Measurements from ENCODE around the gene PYURF. TPM values are rescaled to one million over a fixed set of nuclear protein-coding genes. Genes with fewer than 3 reads are reported as not detected.

The PYURF gene
- total and polyA plus RNA-seq, 2 donors from 2014 or later, result 63.0 to 105 TPM

GRCh38 chr4:88514557-88515511 is 8.7 kb downstream of the PYURF start:
- no peak overlapping the region for H3K9ac ChIP-seq (ENCODE audit: low read length in 3 of 3)
- FAIRE-seq, result no peak
- no peaks in the 10 kb centered on the region for H3K9me3 ChIP-seq (ENCODE audit: control insufficient read depth in 2 of 3, insufficient read depth in 1 of 3, low read length in 3 of 3)
- H3K27ac ChIP-seq (ENCODE audit: low read depth in 2 of 2, low read length in 2 of 2), result no peak overlapping the region
- no peak for TF ChIP-seq CTCF (IDR thresholded peaks at IDR 0.05; ENCODE audit: borderline replicate concordance, extremely low read depth, insufficient read depth)
- DNase-seq, result no peak
- no peak overlapping the region for H3K4me3 ChIP-seq (ENCODE audit: low read length in 3 of 3)
- no peaks in the 10 kb centered on the region for H3K27me3 ChIP-seq (ENCODE audit: control insufficient read depth, insufficient read depth, low read length)
- no peaks in the 10 kb centered on the region for H3K4me1 ChIP-seq (ENCODE audit: control insufficient read depth in 2 of 3, insufficient read depth in 2 of 3, low read depth in 1 of 3, low read length in 3 of 3)
- intact Hi-C loops (cut with DNase I), result loop anchor here (5.0 to 10.0 kb wide), 2 partner anchors 150 to 298 kb away; no protein-coding TSS in a partner anchor
- no peaks in the 10 kb centered on the region for H3K36me3 ChIP-seq (ENCODE audit: control insufficient read depth in 2 of 3, insufficient read depth in 3 of 3, low read length in 3 of 3)

GRCh38 chr4:88511236-88511635 is 12.3 kb downstream of the PYURF start:
- no peaks in the 10 kb centered on the region for H3K27me3 ChIP-seq (ENCODE audit: control insufficient read depth, insufficient read depth, low read length)
- no peak for TF ChIP-seq CTCF (IDR thresholded peaks at IDR 0.05; ENCODE audit: borderline replicate concordance, extremely low read depth, insufficient read depth)
- intact Hi-C loops (cut with DNase I), result loop anchor here (10.0 kb wide), 1 partner anchor 146 kb away; no protein-coding TSS in a partner anchor
- H3K4me3 ChIP-seq (ENCODE audit: low read length in 3 of 3), result no peak overlapping the region
- no peak overlapping the region for H3K27ac ChIP-seq (ENCODE audit: low read depth in 2 of 2, low read length in 2 of 2)
- DNase-seq (no peak), FAIRE-seq (no peak)
- no peaks in the 10 kb centered on the region for H3K9me3 ChIP-seq (ENCODE audit: control insufficient read depth in 2 of 3, insufficient read depth in 1 of 3, low read length in 3 of 3)
- H3K9ac ChIP-seq (ENCODE audit: low read length in 3 of 3), result no peak overlapping the region
- H3K36me3 ChIP-seq (ENCODE audit: control insufficient read depth in 2 of 3, insufficient read depth in 3 of 3, low read length in 3 of 3), result no peaks in the 10 kb centered on the region
- H3K4me1 ChIP-seq (ENCODE audit: control insufficient read depth in 2 of 3, insufficient read depth in 2 of 3, low read depth in 1 of 3, low read length in 3 of 3), result no peaks in the 10 kb centered on the region

GRCh38 chr4:88503344-88503743 is 20.2 kb downstream of the PYURF start:
- Histone ChIP-seq H3K27me3 (ENCODE audit: control insufficient read depth, insufficient read depth, low read length) (no peaks in the 10 kb centered on the region), H3K4me3 (ENCODE audit: low read length in 3 of 3) (no peak overlapping the region), H3K4me1 (ENCODE audit: control insufficient read depth in 2 of 3, insufficient read depth in 2 of 3, low read depth in 1 of 3, low read length in 3 of 3) (no peaks in the 10 kb centered on the region), H3K9ac (ENCODE audit: low read length in 3 of 3) (no peak overlapping the region), H3K9me3 (ENCODE audit: control insufficient read depth in 2 of 3, insufficient read depth in 1 of 3, low read length in 3 of 3) (no peaks in the 10 kb centered on the region), H3K36me3 (ENCODE audit: control insufficient read depth in 2 of 3, insufficient read depth in 3 of 3, low read length in 3 of 3) (no peaks in the 10 kb centered on the region), H3K27ac (ENCODE audit: low read depth in 2 of 2, low read length in 2 of 2) (no peak overlapping the region)
- no peak for DNase-seq
- intact Hi-C loops (cut with DNase I), result no loop called here
- FAIRE-seq, result no peak
- no peak for TF ChIP-seq CTCF (IDR thresholded peaks at IDR 0.05; ENCODE audit: borderline replicate concordance, extremely low read depth, insufficient read depth)

Measured in kidney (tissue), 14 donors.